Fibroblast of mammary gland (primary cell): ENCODE data around the gene FKRP.

Experiments used
- DNase-seq: peaks from one replicate; pipeline ENCODE4 v3.0.0-alpha.2; 2010; ENCODE audit warnings: low read depth
- H3K4me3 ChIP-seq: 2 replicates; pipeline ENCODE4 v1.5.1; 2011; ENCODE audit warnings: low read depth, mild to moderate bottlenecking, low read length, moderate library complexity; ENCODE audit not compliant: control insufficient read depth
- CTCF ChIP-seq: conservative IDR thresholded peaks from 2 replicates; pipeline ENCODE4 v1.5.1; 2011; ENCODE audit warnings: low read depth, low read length, inconsistent platforms; ENCODE audit not compliant: control insufficient read depth, insufficient read depth

FKRP gene, protein sequence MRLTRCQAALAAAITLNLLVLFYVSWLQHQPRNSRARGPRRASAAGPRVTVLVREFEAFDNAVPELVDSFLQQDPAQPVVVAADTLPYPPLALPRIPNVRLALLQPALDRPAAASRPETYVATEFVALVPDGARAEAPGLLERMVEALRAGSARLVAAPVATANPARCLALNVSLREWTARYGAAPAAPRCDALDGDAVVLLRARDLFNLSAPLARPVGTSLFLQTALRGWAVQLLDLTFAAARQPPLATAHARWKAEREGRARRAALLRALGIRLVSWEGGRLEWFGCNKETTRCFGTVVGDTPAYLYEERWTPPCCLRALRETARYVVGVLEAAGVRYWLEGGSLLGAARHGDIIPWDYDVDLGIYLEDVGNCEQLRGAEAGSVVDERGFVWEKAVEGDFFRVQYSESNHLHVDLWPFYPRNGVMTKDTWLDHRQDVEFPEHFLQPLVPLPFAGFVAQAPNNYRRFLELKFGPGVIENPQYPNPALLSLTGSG

GRCh38 chr19:46745521-46746280 is at the start of gene FKRP:
Gene FKRP (plus strand): TSS chr19:46746057. CDS start chr19:46755451, 9,394 bp downstream.
- H3K4me3 ChIP-seq: peak within 1 kb of the TSS; percentile 89
- DNase-seq: no peak
- TF ChIP-seq CTCF: no peak

GRCh38 chr19:46696866-46697203 is 49.0 kb upstream of the FKRP start:
- H3K4me3 ChIP-seq: no peak overlapping the region
- DNase-seq: no peak
- no peak for TF ChIP-seq CTCF

DNA sequence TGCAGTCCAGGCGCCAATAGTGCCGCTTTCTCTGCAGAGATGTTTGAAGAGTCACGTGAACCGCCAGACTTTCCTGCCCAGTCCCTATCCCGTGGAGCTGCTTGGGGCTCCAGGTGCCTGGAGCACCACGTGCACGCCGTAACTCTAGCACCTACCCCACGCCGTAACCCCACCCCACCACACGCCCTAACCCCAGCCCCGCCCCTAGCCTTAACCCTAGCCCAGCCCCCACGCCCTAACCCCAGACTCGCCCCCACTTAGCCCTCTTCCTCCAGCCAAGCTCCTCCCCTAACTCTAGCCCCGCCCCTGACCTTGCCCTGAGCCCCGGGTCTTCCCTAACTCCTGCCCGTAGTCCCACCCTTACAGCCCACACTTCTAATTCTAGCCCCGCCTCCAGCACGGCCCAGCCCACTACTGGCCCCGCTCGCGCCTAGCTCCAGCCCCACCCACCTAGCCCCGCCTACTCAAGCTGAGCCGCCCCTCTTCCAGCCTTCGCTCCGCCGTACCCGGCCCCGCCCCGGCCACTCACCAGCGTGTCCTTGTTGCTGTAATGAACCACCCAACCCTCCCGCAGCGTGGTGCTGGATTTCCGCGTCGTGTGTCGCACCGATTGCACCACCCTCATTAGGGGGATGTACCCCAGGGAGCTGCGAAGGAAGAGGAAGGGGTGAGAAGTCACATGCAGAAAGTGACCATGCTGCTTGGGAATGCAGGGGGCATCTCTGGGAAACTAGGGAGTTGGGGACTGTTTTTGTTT is 48.5 kb upstream of the FKRP start:
- H3K4me3 ChIP-seq: no peak overlapping the region
- TF ChIP-seq CTCF: no peak
- peak; percentile 72 for DNase-seq

GRCh38 chr19:46698395-46699321 is 47.2 kb upstream of the FKRP start:
- H3K4me3 ChIP-seq: no peak overlapping the region
- TF ChIP-seq CTCF: no peak
- DNase-seq: no peak

DNA sequence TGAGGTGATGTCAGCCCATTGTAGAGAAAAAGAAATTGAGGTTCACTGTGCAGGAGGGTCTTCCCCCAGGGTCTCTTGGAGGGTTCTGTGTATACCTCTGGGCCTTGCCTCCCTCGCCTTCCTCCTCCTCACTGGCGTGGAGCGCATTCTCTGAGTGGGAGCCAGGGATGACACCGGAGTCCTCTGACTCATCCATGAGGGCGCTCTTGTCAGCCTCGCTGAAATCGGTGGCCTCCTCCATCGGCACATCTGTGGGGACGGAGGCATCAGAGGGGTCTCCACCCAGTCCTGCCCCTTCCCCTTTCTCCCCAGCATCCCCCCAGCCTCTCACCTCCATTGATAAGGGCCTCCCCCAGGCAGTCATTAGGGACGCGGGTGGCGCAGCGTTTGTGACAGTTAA is 45.2 kb upstream of the FKRP start:
- no peak overlapping the region for H3K4me3 ChIP-seq
- TF ChIP-seq CTCF: no peak
- no peak for DNase-seq

DNA sequence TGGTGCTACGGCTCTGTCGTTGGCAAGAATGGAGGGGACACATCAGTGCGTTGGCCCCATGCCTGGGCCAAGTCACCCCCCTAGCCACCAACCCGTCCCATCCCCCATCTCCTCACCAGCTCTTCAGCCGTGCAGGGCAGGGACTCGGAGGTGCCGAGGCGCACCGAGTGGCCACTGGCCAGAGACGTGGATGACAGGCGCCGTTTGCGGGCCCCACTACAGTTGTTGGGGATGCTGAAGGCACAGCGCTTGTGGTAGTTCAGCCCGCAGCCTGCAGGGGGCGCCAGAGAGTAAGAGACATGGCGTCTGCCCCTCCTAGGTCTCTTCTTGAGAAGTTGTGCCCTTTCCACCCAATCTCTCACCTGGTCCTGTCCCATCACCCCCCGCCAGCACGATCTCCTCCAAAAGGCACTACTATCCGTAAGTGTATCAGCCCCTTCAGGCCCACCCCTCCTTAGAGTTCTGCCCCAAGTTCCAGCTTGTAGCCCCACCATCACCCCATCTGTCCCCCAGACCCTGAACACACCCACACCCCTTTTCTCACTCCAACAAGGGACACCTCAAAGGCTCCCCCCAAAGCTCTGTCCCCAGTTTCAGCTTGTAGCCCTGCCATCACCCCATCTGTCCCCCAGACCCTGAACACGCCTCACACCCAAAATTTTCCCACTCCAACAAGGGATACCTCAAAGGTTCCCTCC is 41.3 kb upstream of the FKRP start:
- TF ChIP-seq CTCF: peak; percentile 82
- DNase-seq: peak; percentile 40

More for the DNA sequence above, 41.3 kb upstream of the FKRP start:
- no peak overlapping the region for H3K4me3 ChIP-seq
